ENCODE results near the gene LYPLA2.
"Not testable (repeated sequence)": the region's sequence is repeated elsewhere in the genome, so short reads cannot be mapped to it uniquely, and the experiment has no call there.

The LYPLA2 gene

GRCh38 chr1:23825762-23826522, 35.0 kb downstream of the LYPLA2 start:
- no peak for DNase-seq (ENCODE audit: low read depth in 2 of 3, low spot score in 1 of 3)

GRCh38 chr1:23826590-23826989, 35.6 kb downstream of the LYPLA2 start:
- not testable (repeated sequence) for DNase-seq (ENCODE audit: low read depth in 2 of 3, low spot score in 1 of 3)

GRCh38 chr1:23827717-23828116, 36.8 kb downstream of the LYPLA2 start:
- DNase-seq (ENCODE audit: low read depth in 2 of 3, low spot score in 1 of 3): no peak

GRCh38 chr1:23834156-23834555, 43.2 kb downstream of the LYPLA2 start:
- DNase-seq (ENCODE audit: low read depth in 2 of 3, low spot score in 1 of 3): not testable (repeated sequence)

GRCh38 chr1:23836037-23836436, 45.1 kb downstream of the LYPLA2 start:
- no peak for DNase-seq (ENCODE audit: low read depth in 2 of 3, low spot score in 1 of 3)

- DNase-seq (ENCODE audit: low read depth in 2 of 3, low spot score in 1 of 3): no peak
Measured at GRCh38 chr1:23837908-23838307, 47.0 kb downstream of the LYPLA2 start.

- DNase-seq (ENCODE audit: low read depth in 2 of 3, low spot score in 1 of 3): peak; percentile 48 to 63 (median 57)
Measured at GRCh38 chr1:23838401-23838866, 47.5 kb downstream of the LYPLA2 start.

GRCh38 chr1:23843644-23844043, 52.7 kb downstream of the LYPLA2 start:
- DNase-seq (ENCODE audit: low read depth in 2 of 3, low spot score in 1 of 3): no peak

All from stimulated activated CD4-positive, alpha-beta T cell treated with anti-CD3 and anti-CD28 coated beads, Interleukin-12 subunit alpha, Interleukin-12 subunit beta, amount 100 ng/mL, for 48 hours (primary cell).